DMS153 treated with DMSO at 0.1 percent for 48 hours (cell line): ENCODE data around the gene DOCK7.
"Not testable (repeated sequence)": the region's sequence is repeated elsewhere in the genome, so short reads cannot be mapped to it uniquely, and the experiment has no call there.

Experiments
- DNase-seq: peaks from one replicate; lab custom pipeline; 2025; ENCODE audit not compliant: unreplicated experiment; lab: John Stamatoyannopoulos, UW

Gene DOCK7

GRCh38 chr1:62610588-62610987, 77.6 kb downstream of the DOCK7 start:
- DNase-seq, result not testable (repeated sequence)

- DNase-seq, result no peak
Observed at GRCh38 chr1:62608905-62609304, 79.3 kb downstream of the DOCK7 start.

GRCh38 chr1:62601457-62601856, 86.7 kb downstream of the DOCK7 start:
- DNase-seq, result no peak

- no peak for DNase-seq
Observed at GRCh38 chr1:62599044-62599443, 89.1 kb downstream of the DOCK7 start.

GRCh38 chr1:62597281-62597680, 90.9 kb downstream of the DOCK7 start, which contains the start of gene ANGPTL3:
TSS of gene ANGPTL3 (plus strand) at chr1:62597520. CDS start at chr1:62597567, 47 bp downstream.
- no peak for DNase-seq

- no peak for DNase-seq
Observed at GRCh38 chr1:62595647-62596046, 92.5 kb downstream of the DOCK7 start.

GRCh38 chr1:62593825-62594394, 94.3 kb downstream of the DOCK7 start:
- no peak for DNase-seq

GRCh38 chr1:62590970-62591368, 97.2 kb downstream of the DOCK7 start:
- DNase-seq, result no peak

GRCh38 chr1:62590255-62590969, 97.8 kb downstream of the DOCK7 start:
- DNase-seq, result no peak

GRCh38 chr1:62589321-62589720, 98.9 kb downstream of the DOCK7 start:
- no peak for DNase-seq

GRCh38 chr1:62588000-62588399, 100.2 kb downstream of the DOCK7 start:
- DNase-seq, result no peak

- DNase-seq, result no peak
Observed at GRCh38 chr1:62585469-62586155, 102.6 kb downstream of the DOCK7 start.

- DNase-seq, result no peak
Observed at GRCh38 chr1:62573675-62574074, 114.5 kb downstream of the DOCK7 start.

- no peak for DNase-seq
Observed at GRCh38 chr1:62572476-62572875, 115.7 kb downstream of the DOCK7 start.

GRCh38 chr1:62571517-62571916, 116.7 kb downstream of the DOCK7 start:
- not testable (repeated sequence) for DNase-seq

- not testable (repeated sequence) for DNase-seq
Observed at GRCh38 chr1:62567926-62568325, 120.3 kb downstream of the DOCK7 start.

- DNase-seq, result not testable (repeated sequence)
Observed at GRCh38 chr1:62567182-62567581, 121.0 kb downstream of the DOCK7 start.

GRCh38 chr1:62561306-62561705, 126.9 kb downstream of the DOCK7 start:
- no peak for DNase-seq

- no peak for DNase-seq
Observed at GRCh38 chr1:62544570-62544969, 143.6 kb downstream of the DOCK7 start.

- DNase-seq, result no peak
Observed at GRCh38 chr1:62541048-62541447, 147.1 kb downstream of the DOCK7 start.

- no peak for DNase-seq
Observed at GRCh38 chr1:62539028-62539447, 149.1 kb downstream of the DOCK7 start.

GRCh38 chr1:62536865-62537264, 151.3 kb downstream of the DOCK7 start:
- no peak for DNase-seq
